NOMO-1 (cell line): ENCODE data around the gene TEX22.

Experiments used
- DNase-seq, 2 experiments: peaks; one replicate each; lab custom pipeline; 2025; ENCODE audit not compliant: unreplicated experiment in 2 of 2; lab: John Stamatoyannopoulos, UW

Gene TEX22

GRCh38 chr14:105420101-105420973 lies 22.0 kb downstream of the TEX22 start:
- DNase-seq, result no peak

GRCh38 chr14:105420974-105421674 lies 22.8 kb downstream of the TEX22 start:
- DNase-seq, result no peak

GRCh38 chr14:105421723-105422615 lies 23.6 kb downstream of the TEX22 start:
- DNase-seq, result no peak

GRCh38 chr14:105422695-105423487 lies 24.6 kb downstream of the TEX22 start:
- DNase-seq, result no peak

- DNase-seq, result no peak
Measured at GRCh38 chr14:105423488-105424195, 25.3 kb downstream of the TEX22 start.

GRCh38 chr14:105424861-105425260 lies 26.5 kb downstream of the TEX22 start:
- DNase-seq, result no peak

- DNase-seq, result no peak
Measured at GRCh38 chr14:105425823-105426247, 27.5 kb downstream of the TEX22 start.

GRCh38 chr14:105426416-105427130 lies 28.2 kb downstream of the TEX22 start:
- DNase-seq, result no peak

- no peak for DNase-seq
Measured at GRCh38 chr14:105427412-105427811, 29.1 kb downstream of the TEX22 start.

- DNase-seq, result no peak
Measured at GRCh38 chr14:105427936-105428485, 29.7 kb downstream of the TEX22 start.

GRCh38 chr14:105430042-105430441 lies 31.7 kb downstream of the TEX22 start:
- DNase-seq, result no peak

GRCh38 chr14:105430565-105430964 lies 32.2 kb downstream of the TEX22 start:
- DNase-seq, result no peak

GRCh38 chr14:105431256-105431655 lies 32.9 kb downstream of the TEX22 start:
- no peak for DNase-seq

- no peak for DNase-seq
Measured at GRCh38 chr14:105432657-105433056, 34.3 kb downstream of the TEX22 start.

GRCh38 chr14:105433161-105433605 lies 34.8 kb downstream of the TEX22 start:
- DNase-seq, result no peak

GRCh38 chr14:105436402-105436801 lies 38.1 kb downstream of the TEX22 start:
- no peak for DNase-seq

GRCh38 chr14:105436891-105437722 lies 38.8 kb downstream of the TEX22 start:
- no peak for DNase-seq
